Activated T-helper 1 cell treated with anti-CD3 and anti-CD28 coated beads, Interleukin-12 subunit alpha, Interleukin-12 subunit beta, Interleukin-2, Interleukin-4 antibody, amounts not matched to agents 30 ng/mL and 10 ng/mL and 1 ng/mL, durations not matched to agents 14 hours and 24 hours and 36 hours (primary cell): ENCODE data around the gene TIMM50. TPM values are rescaled to one million over a fixed set of nuclear protein-coding genes. Genes with fewer than 3 reads are reported as not detected.

ENCODE experiments used
- DNase-seq: peaks from one replicate; pipeline ENCODE4 v3.0.0; 2021; ENCODE audit warnings: low spot score
- H3K27ac Mint-ChIP-seq: one replicate; pipeline ENCODE4 v1.8.0; 2021; ENCODE audit warnings: mild to moderate bottlenecking, mixed read lengths
- H3K27me3 Mint-ChIP-seq: one replicate; pipeline ENCODE4 v1.8.0; 2022; ENCODE audit warnings: mild to moderate bottlenecking, moderate library complexity, mixed read lengths; ENCODE audit not compliant: insufficient read depth
- H3K36me3 Mint-ChIP-seq: one replicate; pipeline ENCODE4 v1.8.0; 2021; ENCODE audit warnings: low read depth, mixed read lengths
- H3K4me1 Mint-ChIP-seq: one replicate; pipeline ENCODE4 v1.8.0; 2021; ENCODE audit warnings: low read depth, mixed read lengths
- H3K4me3 Mint-ChIP-seq: one replicate; pipeline ENCODE4 v1.8.0; 2021; ENCODE audit warnings: mild to moderate bottlenecking, moderate library complexity, mixed read lengths
- H3K9me3 Mint-ChIP-seq: one replicate; pipeline ENCODE4 v1.8.0; 2021; ENCODE audit warnings: mixed read lengths
- intact Hi-C: fragments of 100-400 bp; cut with micrococcal nuclease; formaldehyde crosslinking; loops from one replicate; pipeline ENCODE4 v1.15.1; 2024
- total RNA-seq: library from RNA; stranded (reverse); gene quantifications from 2 replicates; pipeline ENCODE4 v1.2.3, GENCODE V29; 2022

TIMM50 gene
- total RNA-seq, 1 donor from 2014 or later = 127 TPM

DNA sequence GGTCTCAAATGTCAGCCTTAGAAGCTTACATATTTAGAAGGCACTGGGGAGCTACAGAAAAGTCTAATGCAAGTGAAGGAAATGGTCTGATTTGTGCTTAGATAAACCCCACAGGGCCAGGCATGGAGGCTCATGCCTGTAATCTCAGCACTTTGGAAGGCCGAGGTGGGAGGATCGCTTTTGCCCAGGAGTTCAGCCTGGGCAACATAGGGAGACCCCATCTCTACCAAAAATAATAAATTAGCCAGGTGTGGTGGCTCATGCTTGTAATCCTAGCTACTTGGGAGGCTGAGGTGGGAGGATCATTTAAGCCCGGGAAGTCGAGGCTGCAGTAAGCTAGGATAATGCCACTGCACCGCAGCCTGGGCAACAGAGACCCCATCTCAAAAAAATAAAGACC is 15.4 kb downstream of the TIMM50 start:
- H3K27me3 Mint-ChIP-seq = peaks cover 36% of the 10 kb centered on the region
- H3K27ac Mint-ChIP-seq = no peak overlapping the region
- no peak for DNase-seq
- no peak overlapping the region for H3K4me3 Mint-ChIP-seq
- peaks cover 4% of the 10 kb centered on the region for H3K36me3 Mint-ChIP-seq
- H3K9me3 Mint-ChIP-seq = no peaks in the 10 kb centered on the region
- intact Hi-C loops = no loop called here
- H3K4me1 Mint-ChIP-seq = peaks cover 14% of the 10 kb centered on the region

GRCh38 chr19:39497701-39497995 is 17.0 kb downstream of the TIMM50 start:
- Mint-ChIP-seq H3K27ac (no peak overlapping the region), H3K4me1 (peaks cover 14% of the 10 kb centered on the region), H3K36me3 (peaks cover 4% of the 10 kb centered on the region), H3K27me3 (peaks cover 42% of the 10 kb centered on the region), H3K9me3 (no peaks in the 10 kb centered on the region), H3K4me3 (no peak overlapping the region)
- DNase-seq = no peak
- intact Hi-C loops = no loop called here

GRCh38 chr19:39497996-39498797 is 17.6 kb downstream of the TIMM50 start:
- DNase-seq = no peak
- peak overlapping the region; percentile 10 for H3K27ac Mint-ChIP-seq
- H3K4me3 Mint-ChIP-seq = peak overlapping the region; percentile 41
- peaks cover 43% of the 10 kb centered on the region for H3K27me3 Mint-ChIP-seq
- H3K4me1 Mint-ChIP-seq = peaks cover 17% of the 10 kb centered on the region
- peaks cover 2% of the 10 kb centered on the region for H3K36me3 Mint-ChIP-seq
- no peaks in the 10 kb centered on the region for H3K9me3 Mint-ChIP-seq
- intact Hi-C loops = loop anchor here (2.0 kb wide), 2 partner anchors 17 kb away; partner anchors contain the start of genes SELENOV and TIMM50

DNA sequence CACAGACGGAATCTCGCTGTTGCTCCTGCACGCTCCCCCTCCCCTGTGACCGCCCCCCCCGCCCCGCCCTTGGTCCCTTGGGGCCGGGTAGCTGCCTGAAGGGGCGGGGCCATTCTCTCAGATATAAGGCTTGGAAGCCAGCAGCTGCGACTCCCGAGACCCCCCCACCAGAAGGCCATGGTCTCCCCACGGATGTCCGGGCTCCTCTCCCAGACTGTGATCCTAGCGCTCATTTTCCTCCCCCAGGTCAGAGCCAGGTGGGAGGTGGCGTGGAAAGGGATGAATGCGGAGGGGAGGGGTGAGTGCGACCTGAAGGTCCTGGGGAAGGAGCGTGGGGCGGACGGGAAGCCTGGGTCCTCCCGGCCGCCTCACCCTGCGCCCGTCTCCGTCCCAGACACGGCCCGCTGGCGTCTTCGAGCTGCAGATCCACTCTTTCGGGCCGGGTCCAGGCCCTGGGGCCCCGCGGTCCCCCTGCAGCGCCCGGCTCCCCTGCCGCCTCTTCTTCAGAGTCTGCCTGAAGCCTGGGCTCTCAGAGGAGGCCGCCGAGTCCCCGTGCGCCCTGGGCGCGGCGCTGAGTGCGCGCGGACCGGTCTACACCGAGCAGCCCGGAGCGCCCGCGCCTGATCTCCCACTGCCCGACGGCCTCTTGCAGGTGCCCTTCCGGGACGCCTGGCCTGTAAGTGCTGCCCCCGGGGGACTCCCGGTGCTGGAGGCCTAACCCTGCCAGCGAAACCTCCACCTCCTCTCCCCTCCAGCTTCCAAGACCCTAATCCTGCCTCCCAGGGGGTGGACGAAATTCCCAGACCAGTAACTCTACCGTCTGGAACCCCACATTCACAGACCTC is 18.4 kb downstream of the TIMM50 start, which contains the start of gene DLL3:
Gene DLL3, plus strand, starts transcription at position 150 of the 845 bp plus-strand sequence. Its CDS starts 28 bp downstream, at position 178.
- Mint-ChIP-seq H3K4me3 (peak within 1 kb of the TSS; percentile 41), H3K9me3 (no peaks in the 10 kb centered on the region), H3K27ac (peak within 1 kb of the TSS; percentile 10), H3K27me3 (peaks cover 51% of the 10 kb centered on the region), H3K36me3 (peaks cover 2% of the 10 kb centered on the region), H3K4me1 (peaks cover 20% of the 10 kb centered on the region)
- no peak for DNase-seq
- intact Hi-C loops = loop anchor here (2.0 kb wide), 2 partner anchors 16 to 18 kb away; partner anchors contain the start of genes SELENOV and TIMM50

DNA sequence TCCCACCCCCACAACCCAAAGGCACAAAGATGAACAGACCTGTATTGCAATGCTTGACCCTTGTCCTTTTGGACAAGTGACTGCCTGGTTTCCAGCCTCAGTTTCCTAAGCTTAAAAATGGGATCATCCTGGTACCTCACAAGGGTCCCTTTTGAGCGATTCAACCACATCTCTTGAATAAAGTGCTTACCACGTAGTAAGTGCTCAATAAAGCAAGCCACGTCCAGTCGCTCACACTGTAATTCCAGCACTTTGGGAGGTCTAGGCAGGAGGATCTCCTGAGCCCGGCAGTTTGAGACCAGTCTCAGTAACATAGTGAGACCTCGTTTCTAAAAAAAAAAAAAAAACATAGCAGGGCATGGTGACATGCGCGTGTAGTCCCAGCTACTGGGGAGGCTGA is 19.3 kb downstream of the TIMM50 start:
- Mint-ChIP-seq H3K36me3 (peaks cover 2% of the 10 kb centered on the region), H3K9me3 (no peaks in the 10 kb centered on the region), H3K4me3 (no peak overlapping the region), H3K27ac (no peak overlapping the region), H3K27me3 (peaks cover 60% of the 10 kb centered on the region), H3K4me1 (peaks cover 20% of the 10 kb centered on the region)
- no peak for DNase-seq
- intact Hi-C loops = loop anchor here (2.0 kb wide), 2 partner anchors 15 to 19 kb away; partner anchors contain the start of genes SELENOV and TIMM50

DNA sequence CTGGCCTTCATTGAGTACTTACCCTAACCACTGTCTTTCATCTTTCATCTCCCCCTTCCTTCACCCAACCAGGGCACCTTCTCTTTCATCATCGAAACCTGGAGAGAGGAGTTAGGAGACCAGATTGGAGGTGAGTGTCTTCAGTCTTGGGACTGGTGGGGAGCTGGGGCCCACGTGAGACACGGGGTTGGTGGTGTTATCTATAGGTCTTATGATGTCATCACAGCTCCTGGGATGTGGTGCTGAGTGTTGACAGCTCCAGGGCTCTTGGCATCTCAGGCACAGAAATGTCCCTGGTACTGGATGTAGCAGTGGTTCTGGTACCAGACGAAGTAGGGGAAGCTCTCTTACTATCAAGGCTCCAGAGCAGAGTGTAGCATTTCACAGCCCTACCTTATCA is 19.9 kb downstream of the TIMM50 start:
- peaks cover 62% of the 10 kb centered on the region for H3K27me3 Mint-ChIP-seq
- H3K36me3 Mint-ChIP-seq = peaks cover 2% of the 10 kb centered on the region
- no peak overlapping the region for H3K4me3 Mint-ChIP-seq
- DNase-seq = no peak
- H3K4me1 Mint-ChIP-seq = peaks cover 22% of the 10 kb centered on the region
- no peaks in the 10 kb centered on the region for H3K9me3 Mint-ChIP-seq
- intact Hi-C loops = no loop called here
- no peak overlapping the region for H3K27ac Mint-ChIP-seq

- Mint-ChIP-seq H3K27ac (no peak overlapping the region), H3K4me1 (peaks cover 23% of the 10 kb centered on the region), H3K4me3 (no peak overlapping the region), H3K36me3 (peaks cover 2% of the 10 kb centered on the region), H3K9me3 (no peaks in the 10 kb centered on the region), H3K27me3 (peaks cover 69% of the 10 kb centered on the region)
- DNase-seq = no peak
- intact Hi-C loops = no loop called here
Measured at GRCh38 chr19:39501340-39501739, 20.7 kb downstream of the TIMM50 start.

DNA sequence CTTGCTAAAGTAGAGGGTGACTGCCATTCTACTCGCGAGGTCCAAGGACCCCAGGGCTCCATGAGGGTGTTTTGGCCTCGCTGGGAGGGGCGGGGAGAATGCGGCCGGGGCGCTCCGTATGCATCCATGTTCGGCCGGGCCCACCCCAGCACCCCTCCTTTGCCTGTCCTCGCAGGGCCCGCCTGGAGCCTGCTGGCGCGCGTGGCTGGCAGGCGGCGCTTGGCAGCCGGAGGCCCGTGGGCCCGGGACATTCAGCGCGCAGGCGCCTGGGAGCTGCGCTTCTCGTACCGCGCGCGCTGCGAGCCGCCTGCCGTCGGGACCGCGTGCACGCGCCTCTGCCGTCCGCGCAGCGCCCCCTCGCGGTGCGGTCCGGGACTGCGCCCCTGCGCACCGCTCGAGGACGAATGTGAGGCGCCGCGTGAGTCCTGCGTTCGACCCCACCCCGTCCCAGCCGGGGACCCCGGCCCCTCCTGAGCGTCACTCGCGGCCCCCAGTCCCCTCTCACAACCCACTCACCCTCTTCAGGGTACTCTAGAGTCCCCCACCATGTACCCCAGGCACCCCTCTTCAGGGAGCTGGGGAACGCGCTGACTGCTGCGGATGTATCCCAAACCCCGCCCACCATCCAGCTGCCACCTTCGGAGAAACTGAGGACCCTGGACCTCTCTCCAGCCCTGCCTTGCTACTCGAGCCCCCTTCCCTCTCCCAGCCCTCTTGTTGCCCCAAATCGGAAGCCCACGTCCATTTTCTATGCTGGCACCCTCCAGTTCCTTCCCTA is 22.2 kb downstream of the TIMM50 start:
- peaks cover 27% of the 10 kb centered on the region for H3K4me1 Mint-ChIP-seq
- no peaks in the 10 kb centered on the region for H3K9me3 Mint-ChIP-seq
- no peak overlapping the region for H3K27ac Mint-ChIP-seq
- intact Hi-C loops = loop anchor here (1.0 kb wide), 2 partner anchors 63 to 106 kb away; no protein-coding TSS in a partner anchor
- no peak overlapping the region for H3K4me3 Mint-ChIP-seq
- H3K27me3 Mint-ChIP-seq = peaks cover 70% of the 10 kb centered on the region
- DNase-seq = peak; percentile 76
- peaks cover 2% of the 10 kb centered on the region for H3K36me3 Mint-ChIP-seq

DNA sequence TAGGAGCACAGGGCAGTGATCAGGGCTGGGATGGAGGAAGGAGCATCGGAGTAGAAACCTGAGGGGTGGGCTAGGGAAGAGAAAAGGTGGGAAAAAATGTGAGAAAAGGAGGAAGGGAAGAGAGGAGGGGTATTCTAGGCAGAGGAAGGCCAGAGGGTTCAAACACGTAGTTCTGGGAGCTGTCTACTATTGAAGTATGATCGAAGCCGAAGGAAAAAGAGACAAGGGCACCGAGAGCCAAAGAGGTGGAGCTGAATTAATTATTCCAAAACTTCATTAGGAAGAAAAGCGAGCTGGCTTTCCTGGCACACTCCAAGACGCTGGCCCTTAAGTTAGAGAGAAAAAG is 25.9 kb downstream of the TIMM50 start:
- Mint-ChIP-seq H3K27me3 (peaks cover 53% of the 10 kb centered on the region), H3K4me1 (peaks cover 16% of the 10 kb centered on the region)

GRCh38 chr19:39506944-39507714 is 26.5 kb downstream of the TIMM50 start:
- Mint-ChIP-seq H3K9me3 (no peaks in the 10 kb centered on the region), H3K27me3 (peaks cover 51% of the 10 kb centered on the region), H3K4me1 (peaks cover 16% of the 10 kb centered on the region), H3K36me3 (no peaks in the 10 kb centered on the region), H3K4me3 (peak overlapping the region; percentile 82), H3K27ac (no peak overlapping the region)
- intact Hi-C loops = loop anchor here (1.0 to 2.0 kb wide), 3 partner anchors 25 to 95 kb away; partner anchors contain the start of genes EID2B, PLEKHG2 and TIMM50
- DNase-seq = peak; percentile 54

More for the DNA sequence above, 25.9 kb downstream of the TIMM50 start:
- intact Hi-C loops = loop anchor here (2.0 kb wide), 1 partner anchor 26 kb away; the partner anchor contains the start of gene TIMM50
- Mint-ChIP-seq H3K9me3 (no peaks in the 10 kb centered on the region), H3K36me3 (no peaks in the 10 kb centered on the region), H3K4me3 (peak overlapping the region; percentile 50), H3K27ac (peak overlapping the region; percentile 36)
- DNase-seq = no peak

GRCh38 chr19:39507715-39508364 is 27.2 kb downstream of the TIMM50 start:
- Mint-ChIP-seq H3K4me3 (peak overlapping the region; percentile 82), H3K36me3 (no peaks in the 10 kb centered on the region), H3K4me1 (peaks cover 16% of the 10 kb centered on the region), H3K27ac (peak overlapping the region; percentile 68), H3K9me3 (no peaks in the 10 kb centered on the region), H3K27me3 (peaks cover 54% of the 10 kb centered on the region)
- DNase-seq = no peak
- intact Hi-C loops = loop anchor here (1.0 to 2.0 kb wide), 3 partner anchors 24 to 96 kb away; partner anchors contain the start of genes EID2B, PLEKHG2 and TIMM50
